H1 (cell line): Measurements from ENCODE around the gene TNRC6B. TPM values are rescaled to one million over a fixed set of nuclear protein-coding genes. Genes with fewer than 3 reads are reported as not detected.

ENCODE experiments used
- CTCF ChIA-PET: fragments of 300-600 bp; sonication (Branson Sonifier 250); formaldehyde crosslinking; loops from one replicate; lab custom pipeline; 2021; ENCODE audit not compliant: partially characterized antibody; lab: Charles Lee
- POLR2A ChIA-PET: fragments of 300-600 bp; sonication (Branson Sonifier 250); formaldehyde crosslinking; loops from one replicate; lab custom pipeline; 2021; ENCODE audit warnings: inconsistent platforms; ENCODE audit not compliant: partially characterized antibody; lab: Charles Lee
- DNase-seq, 2 experiments: peaks; one replicate each; pipeline versions ENCODE4 v3.0.0 to v3.0.0-alpha.2; 2010 to 2022; ENCODE audit warnings: low spot score in 2 of 2, low read depth in 1 of 2, mixed read lengths in 1 of 2
- FAIRE-seq: peaks from 2 replicates; lab custom pipeline; 2011; peaks lifted over from hg19 to GRCh38; lab: Jason Lieb, UNC
- H2AFZ ChIP-seq: 2 replicates; pipeline ENCODE4 v1.8.1; 2012; ENCODE audit warnings: low read length, inconsistent platforms
- H2AK5ac ChIP-seq: 2 replicates; pipeline ENCODE4 v1.6.1; 2013; ENCODE audit warnings: low read depth, low read length
- H2BK120ac ChIP-seq: replicated peaks from 2 replicates; pipeline ENCODE3; 2013; ENCODE audit warnings: low read depth, low read length, inconsistent platforms
- H2BK12ac ChIP-seq: 2 replicates; pipeline ENCODE4 v1.6.1; 2013; ENCODE audit warnings: low read depth, low read length
- H2BK15ac ChIP-seq: 2 replicates; pipeline ENCODE4 v1.6.1; 2013; ENCODE audit warnings: low read length
- H2BK20ac ChIP-seq: 2 replicates; pipeline ENCODE4 v1.6.1; 2013; ENCODE audit warnings: low read length
- H2BK5ac ChIP-seq: 2 replicates; pipeline ENCODE4 v1.6.1; 2013; ENCODE audit warnings: low read depth, low read length
- H3K14ac ChIP-seq: 2 replicates; pipeline ENCODE4 v1.6.1; 2013; ENCODE audit warnings: inconsistent platforms; ENCODE audit not compliant: insufficient read length
- H3K18ac ChIP-seq: 2 replicates; pipeline ENCODE4 v1.6.1; 2013; ENCODE audit warnings: low read length; ENCODE audit errors: extremely low read depth
- H3K23ac ChIP-seq: 2 replicates; pipeline ENCODE4 v1.6.1; 2013; ENCODE audit warnings: inconsistent platforms; ENCODE audit not compliant: insufficient read length
- H3K23me2 ChIP-seq: 2 replicates; pipeline ENCODE4 v1.6.1; 2013; ENCODE audit warnings: low read depth, low read length
- H3K27ac ChIP-seq: 2 replicates; pipeline ENCODE4 v1.6.1; 2011; ENCODE audit warnings: low read depth, low read length, inconsistent platforms
- H3K27me3 ChIP-seq, 4 experiments: replicated peaks in 1 of 4; 1 replicate in 1 of 4; 2 replicates in 3 of 4; pipeline versions ENCODE4 v1.6.1 to v1.8.1; 2011 to 2013; ENCODE audit warnings: low read length in 3 of 4, mild to moderate bottlenecking in 3 of 4, inconsistent platforms in 2 of 4, mixed read lengths in 2 of 4, moderate library complexity in 1 of 4; ENCODE audit not compliant: control insufficient read depth in 3 of 4, insufficient read depth in 3 of 4; ENCODE audit errors: extremely low read depth in 1 of 4
- H3K36me3 ChIP-seq, 4 experiments: 2 replicates each; pipeline versions ENCODE4 v1.6.1 to v1.8.1; 2011 to 2013; ENCODE audit warnings: mild to moderate bottlenecking in 4 of 4, low read length in 3 of 4, moderate library complexity in 2 of 4, control low read depth in 1 of 4, inconsistent platforms in 1 of 4; ENCODE audit not compliant: insufficient read depth in 4 of 4, control insufficient read depth in 2 of 4
- H3K4ac ChIP-seq: replicated peaks from 2 replicates; pipeline ENCODE3; 2013; ENCODE audit warnings: low read length, low read depth, mixed read lengths, inconsistent platforms; ENCODE audit not compliant: insufficient read length
- H3K4me1 ChIP-seq, 4 experiments: replicated peaks in 1 of 4; 1 replicate in 1 of 4; 2 replicates in 3 of 4; pipeline versions ENCODE4 v1.6.1 to v1.8.1; 2011 to 2013; ENCODE audit warnings: low read length in 3 of 4, inconsistent platforms in 2 of 4, mixed read lengths in 1 of 4; ENCODE audit not compliant: insufficient read depth in 4 of 4, control insufficient read depth in 3 of 4
- H3K4me2 ChIP-seq, 2 experiments: 2 replicates each; pipeline versions ENCODE4 v1.6.1 to v1.8.1; 2011 to 2013; ENCODE audit warnings: low read depth in 2 of 2, low read length in 2 of 2, control low read depth in 1 of 2, inconsistent platforms in 1 of 2, mild to moderate bottlenecking in 1 of 2; ENCODE audit not compliant: insufficient read depth in 1 of 2
- H3K4me3 ChIP-seq, 4 experiments: fragments of 200-600, 300-600 bp in 1 of 4; sonication (generic), shearing (Covaris generic), sonication (Bioruptor Twin) in 1 of 4; 2 replicates each; pipeline versions ENCODE4 v1.5.1 to v1.8.1; 2011 to 2016; ENCODE audit warnings: low read length in 4 of 4, low read depth in 3 of 4, control low read depth in 2 of 4, inconsistent platforms in 2 of 4, mild to moderate bottlenecking in 2 of 4, mixed read lengths in 1 of 4, moderate library complexity in 1 of 4; ENCODE audit not compliant: insufficient read depth in 2 of 4; ENCODE audit errors: extremely low read depth in 1 of 4
- H3K56ac ChIP-seq: replicated peaks from 2 replicates; pipeline ENCODE3; 2013; ENCODE audit warnings: low read depth, mild to moderate bottlenecking, mixed read lengths, low read length, inconsistent platforms; ENCODE audit not compliant: insufficient read length
- H3K79me1 ChIP-seq: 2 replicates; pipeline ENCODE4 v1.6.1; 2013; ENCODE audit warnings: low read depth, low read length, control low read depth
- H3K79me2 ChIP-seq, 2 experiments: 2 replicates each; pipeline versions ENCODE4 v1.6.1 to v1.8.1; 2012 to 2013; ENCODE audit warnings: low read length in 2 of 2, mild to moderate bottlenecking in 2 of 2, inconsistent platforms in 1 of 2; ENCODE audit not compliant: insufficient read depth in 2 of 2, control insufficient read depth in 1 of 2
- H3K9ac ChIP-seq, 4 experiments: replicated peaks in 1 of 4; 1 replicate in 1 of 4; 2 replicates in 3 of 4; pipeline versions ENCODE4 v1.6.1 to v1.8.1; 2011 to 2013; ENCODE audit warnings: low read depth in 3 of 4, low read length in 3 of 4, control low read depth in 2 of 4, mild to moderate bottlenecking in 2 of 4, moderate library complexity in 2 of 4, inconsistent platforms in 1 of 4; ENCODE audit errors: extremely low read depth in 1 of 4
- H3K9me3 ChIP-seq, 2 experiments: 2 replicates each; pipeline versions ENCODE4 v1.6.1 to v1.8.1; 2012 to 2013; ENCODE audit warnings: mild to moderate bottlenecking in 2 of 2, moderate library complexity in 2 of 2, control low read depth in 1 of 2, inconsistent platforms in 1 of 2, low read depth in 1 of 2, low read length in 1 of 2, mixed read lengths in 1 of 2; ENCODE audit not compliant: insufficient read depth in 2 of 2
- H4K20me1 ChIP-seq, 2 experiments: replicated peaks in 1 of 2; 2 replicates each; pipeline versions ENCODE3 to v1.8.1; 2011 to 2013; ENCODE audit warnings: inconsistent platforms in 2 of 2, low read length in 2 of 2, mild to moderate bottlenecking in 1 of 2; ENCODE audit not compliant: insufficient read depth in 2 of 2, control insufficient read depth in 1 of 2
- H4K5ac ChIP-seq: 2 replicates; pipeline ENCODE4 v1.6.1; 2013; ENCODE audit warnings: low read length, low read depth, mixed read lengths, inconsistent platforms; ENCODE audit not compliant: insufficient read length
- H4K8ac ChIP-seq: 2 replicates; pipeline ENCODE4 v1.8.0; 2013; ENCODE audit warnings: mild to moderate bottlenecking, moderate library complexity, low read length, inconsistent platforms; ENCODE audit not compliant: insufficient read depth; ENCODE audit errors: extremely low read depth
- H4K91ac ChIP-seq: replicated peaks from 2 replicates; pipeline ENCODE3; 2013; ENCODE audit warnings: low read length, mixed read lengths, inconsistent platforms; ENCODE audit not compliant: insufficient read length
- HDAC2 ChIP-seq, 2 experiments: fragments of 300-600 bp in 1 of 2; sonication (generic) in 1 of 2; IDR thresholded peaks; 2 replicates each; pipeline ENCODE4 v1.6.1; 2011 to 2012; ENCODE audit warnings: low read depth in 2 of 2, low read length in 2 of 2, mild to moderate bottlenecking in 2 of 2, moderate library complexity in 2 of 2, borderline replicate concordance in 1 of 2, inconsistent platforms in 1 of 2
- POLR2AphosphoS5 ChIP-seq: IDR thresholded peaks from 2 replicates; pipeline ENCODE4 v1.6.1; 2011; ENCODE audit warnings: low read depth, low read length
- WGBS, 2 experiments: shearing (Covaris generic) in 1 of 2; methylation state at CpG; one replicate each; pipeline versions ENCODE4 v1.1.6 to v1.1.7; 2013 to 2015; ENCODE audit warnings: low lambda C conversion rate in 2 of 2, mixed read lengths in 2 of 2, inconsistent platforms in 1 of 2, low coverage in 1 of 2, missing lambda C conversion rate in 1 of 2; ENCODE audit not compliant: insufficient replicate concordance in 2 of 2, insufficient coverage in 1 of 2, insufficient read length in 1 of 2; ENCODE audit errors: extremely low coverage in 1 of 2, missing lambda C conversion rate in 1 of 2; 5-methylcytosine and 5-hydroxymethylcytosine counted together
- polyA plus RNA-seq, 7 experiments: library from polyadenylated mRNA; depleted of rRNA in 3 of 7; stranded (reverse) in 5 of 7; unstranded in 2 of 7; fragments of >200 nt in 5 of 7; fragments of 200-250 nt in 2 of 7; gene quantifications; 1 replicate in 5 of 7; 2 replicates in 1 of 7; 4 replicates in 1 of 7; pipeline versions ENCODE4 v1.2.1 to v1.2.3, GENCODE V29; 2011 to 2013; ENCODE audit warnings: missing spikeins in 2 of 7, mixed read lengths in 2 of 7
- total RNA-seq: library from RNA; stranded (reverse); fragmentation: NEBNext Ultra II Directional; extraction: Animal tissue kit (Norgen Biotek cat#: 25700); gene quantifications from 2 replicates; pipeline ENCODE4 v1.2.1, GENCODE V29; 2021

TNRC6B gene
- total and polyA plus RNA-seq, 2 of the 8 experiments (the other 6 are each of a cell fraction or from before 2014, with no cell fraction given) = 12.5 to 48.9 TPM

- Histone ChIP-seq H3K14ac (no peak overlapping the region), H3K4me1 (peaks cover 6 to 28% (median 20%) of the 10 kb centered on the region in 4 experiments; a peak in 6 of 7 replicates), H3K4ac (no peak overlapping the region), H2AFZ (no peak overlapping the region), H3K23me2 (no peaks in the 10 kb centered on the region), H3K56ac (no peak overlapping the region), H4K91ac (no peak overlapping the region), H3K4me3 (no peak overlapping the region), H2BK5ac (no peak overlapping the region), H3K27me3 (no peaks in the 10 kb centered on the region), H2BK15ac (no peak overlapping the region), H3K9me3 (no peaks in the 10 kb centered on the region), H3K18ac (no peak overlapping the region), H3K23ac (no peak overlapping the region), H3K27ac (no peak overlapping the region), H4K5ac (no peak overlapping the region), H3K9ac (no peak overlapping the region), H3K4me2 (no peak overlapping the region), H2AK5ac (no peak overlapping the region), H2BK20ac (no peak overlapping the region), H2BK12ac (no peak overlapping the region), H3K79me2 (no peaks in the 10 kb centered on the region), H3K79me1 (no peaks in the 10 kb centered on the region), H4K20me1 (no peaks in the 10 kb centered on the region), H3K36me3 (no peaks in the 10 kb centered on the region; a peak in 4 of 8 replicates), H2BK120ac (no peak overlapping the region), H4K8ac (no peak overlapping the region)
- ChIA-PET POLR2A (interaction anchor here (1.2 to 1.7 kb wide), 3 partner anchors 10 to 40 kb away, joined by 4 to 6 read pairs (median 4); partner anchors contain the start of gene SGSM3), CTCF (interaction anchor here (4.6 kb wide), 1 partner anchor 18 kb away, joined by 16 read pairs; no protein-coding TSS in a partner anchor)
- DNase-seq (no peak), FAIRE-seq (no peak)
- TF ChIP-seq POLR2AphosphoS5 (0 out of 2 replicates have a peak, but pooled peaks have one; percentile 54), HDAC2 (IDR thresholded peaks at IDR 0.05; ENCODE audit: borderline replicate concordance in 1 of 2, low read depth in 2 of 2, low read length in 2 of 2) (no peak)
- 87% methylated on average over 10 of the region's 10 CpGs; no CpG with 5 or more reads in 1 of the 2 experiments for WGBS, 2 experiments
Observed at GRCh38 chr22:40330615-40331014, 152.9 kb downstream of the TNRC6B start.
